Measurements from ENCODE around the gene GPRIN2.

GPRIN2 gene

DNA sequence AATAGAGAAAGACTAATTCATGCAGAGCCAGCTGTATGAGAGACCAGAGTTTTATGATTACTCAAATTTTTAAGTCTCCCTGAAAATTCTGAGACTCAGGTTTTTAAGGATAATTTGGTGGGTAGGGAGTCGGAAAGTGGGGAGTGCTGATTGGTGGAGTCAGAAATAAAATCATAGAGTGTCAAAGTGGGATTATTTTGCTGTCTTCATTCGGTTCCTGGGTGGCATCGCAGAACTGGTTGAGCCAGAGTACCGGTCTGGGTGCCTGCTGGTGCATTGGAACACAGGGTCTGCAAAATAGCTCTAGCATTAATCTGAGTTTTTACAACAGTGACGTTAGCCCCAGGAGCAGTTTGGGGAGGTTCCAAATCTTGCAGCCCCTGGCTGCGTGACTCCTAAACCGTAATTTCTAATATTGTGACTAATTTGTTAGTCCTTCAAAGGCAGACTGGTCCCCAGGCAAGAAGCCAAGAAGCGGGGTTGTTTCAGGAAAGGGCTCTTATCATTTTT lies 32.4 kb downstream of the GPRIN2 start:
- H3K27ac ChIP-seq = peak overlapping the region; percentile 76
- TF ChIP-seq, protein P1, sequence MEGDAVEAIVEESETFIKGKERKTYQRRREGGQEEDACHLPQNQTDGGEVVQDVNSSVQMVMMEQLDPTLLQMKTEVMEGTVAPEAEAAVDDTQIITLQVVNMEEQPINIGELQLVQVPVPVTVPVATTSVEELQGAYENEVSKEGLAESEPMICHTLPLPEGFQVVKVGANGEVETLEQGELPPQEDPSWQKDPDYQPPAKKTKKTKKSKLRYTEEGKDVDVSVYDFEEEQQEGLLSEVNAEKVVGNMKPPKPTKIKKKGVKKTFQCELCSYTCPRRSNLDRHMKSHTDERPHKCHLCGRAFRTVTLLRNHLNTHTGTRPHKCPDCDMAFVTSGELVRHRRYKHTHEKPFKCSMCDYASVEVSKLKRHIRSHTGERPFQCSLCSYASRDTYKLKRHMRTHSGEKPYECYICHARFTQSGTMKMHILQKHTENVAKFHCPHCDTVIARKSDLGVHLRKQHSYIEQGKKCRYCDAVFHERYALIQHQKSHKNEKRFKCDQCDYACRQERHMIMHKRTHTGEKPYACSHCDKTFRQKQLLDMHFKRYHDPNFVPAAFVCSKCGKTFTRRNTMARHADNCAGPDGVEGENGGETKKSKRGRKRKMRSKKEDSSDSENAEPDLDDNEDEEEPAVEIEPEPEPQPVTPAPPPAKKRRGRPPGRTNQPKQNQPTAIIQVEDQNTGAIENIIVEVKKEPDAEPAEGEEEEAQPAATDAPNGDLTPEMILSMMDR (conservative IDR thresholded peaks at IDR 0.05) = no peak

DNA sequence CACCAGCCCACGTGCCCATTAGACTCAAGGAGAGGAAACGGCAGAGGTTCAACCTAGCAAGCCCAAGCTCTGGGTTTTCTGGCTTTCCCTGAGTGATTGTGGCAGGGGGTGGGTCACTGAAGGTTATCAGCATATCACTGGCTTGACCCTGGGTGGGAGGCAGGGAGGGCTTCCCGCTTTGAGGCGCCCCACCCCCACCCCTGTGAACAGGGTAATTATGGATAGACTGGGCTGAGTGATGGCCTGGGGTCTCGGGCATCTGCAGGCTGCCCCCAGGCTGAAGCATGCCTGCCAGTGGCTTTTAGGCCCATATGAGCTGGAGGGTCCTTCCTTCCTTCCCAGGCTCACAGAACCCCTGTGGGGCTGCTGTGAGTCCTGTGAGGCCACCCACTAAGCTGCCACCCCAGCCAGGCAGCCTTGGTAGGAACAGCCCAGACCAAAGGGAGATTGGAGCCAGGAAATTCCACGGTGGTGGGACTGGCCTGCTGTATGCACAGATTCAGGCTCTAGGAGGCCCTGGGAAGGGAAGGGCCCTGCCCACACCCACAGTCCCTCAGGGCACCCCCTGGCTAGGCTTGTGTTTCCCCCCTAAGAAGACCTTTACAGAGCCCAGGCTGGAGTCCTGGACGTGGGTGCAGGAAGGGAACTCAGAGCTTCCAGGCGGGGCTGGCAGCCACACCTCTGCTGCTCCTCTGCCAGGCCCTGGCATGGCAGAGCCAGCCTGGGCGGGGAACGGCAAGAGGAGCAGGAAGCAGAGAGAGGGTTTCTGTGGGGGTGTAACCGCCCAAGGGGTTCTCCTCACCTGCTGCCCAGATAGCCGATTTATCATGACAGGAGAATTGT lies 33.1 kb downstream of the GPRIN2 start:
- H3K27ac ChIP-seq = peak overlapping the region; percentile 76

DNA sequence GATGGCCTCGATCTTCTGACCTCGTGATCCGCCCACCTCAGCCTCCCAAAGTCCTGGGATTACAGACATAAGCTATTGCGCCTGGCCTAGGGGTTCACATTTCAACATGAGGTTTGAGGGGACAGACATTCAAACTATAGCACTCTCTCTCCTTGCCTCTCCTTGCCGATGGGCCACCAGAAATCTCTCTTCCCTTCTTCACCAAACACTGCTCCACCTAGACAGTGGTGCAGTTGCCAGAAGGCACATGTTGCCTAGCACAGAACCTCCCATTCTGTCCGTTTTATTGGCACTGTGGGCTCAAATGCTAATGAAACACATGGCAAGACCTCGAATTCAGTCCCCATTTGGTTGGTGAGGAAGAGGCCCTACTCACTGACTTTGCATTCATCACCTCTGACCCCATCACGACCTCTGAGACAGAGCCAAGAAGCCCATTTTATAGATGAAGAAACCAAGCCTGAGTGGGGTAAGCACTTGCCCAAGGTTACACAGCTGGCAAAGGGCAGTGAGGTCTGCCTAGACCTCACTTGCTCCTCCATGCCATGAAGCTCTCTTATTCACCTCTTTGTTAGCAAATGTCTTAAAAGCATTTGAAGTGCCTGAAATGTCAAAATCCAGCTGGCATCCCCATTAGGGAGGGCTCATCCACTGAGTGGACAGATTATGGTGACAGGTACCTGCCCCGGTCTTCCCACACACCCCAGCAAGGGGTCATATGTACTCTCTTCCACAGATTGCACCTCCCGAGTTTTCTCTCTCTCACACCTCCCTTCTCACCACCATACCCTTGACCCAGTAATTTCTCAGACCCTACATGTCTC lies 34.0 kb downstream of the GPRIN2 start:
- H3K27ac ChIP-seq = peak overlapping the region; percentile 76
- TF ChIP-seq, protein P1 (conservative IDR thresholded peaks at IDR 0.05) = no peak
- no peak for TF ChIP-seq ZFX (IDR thresholded peaks at IDR 0.05)

More for the DNA sequence above, 33.1 kb downstream of the GPRIN2 start:
- TF ChIP-seq ZFX (IDR thresholded peaks at IDR 0.05) = peak; percentile 81; the same call in 1 of the 2 replicates
- TF ChIP-seq, protein P1 (conservative IDR thresholded peaks at IDR 0.05) = no peak

DNA sequence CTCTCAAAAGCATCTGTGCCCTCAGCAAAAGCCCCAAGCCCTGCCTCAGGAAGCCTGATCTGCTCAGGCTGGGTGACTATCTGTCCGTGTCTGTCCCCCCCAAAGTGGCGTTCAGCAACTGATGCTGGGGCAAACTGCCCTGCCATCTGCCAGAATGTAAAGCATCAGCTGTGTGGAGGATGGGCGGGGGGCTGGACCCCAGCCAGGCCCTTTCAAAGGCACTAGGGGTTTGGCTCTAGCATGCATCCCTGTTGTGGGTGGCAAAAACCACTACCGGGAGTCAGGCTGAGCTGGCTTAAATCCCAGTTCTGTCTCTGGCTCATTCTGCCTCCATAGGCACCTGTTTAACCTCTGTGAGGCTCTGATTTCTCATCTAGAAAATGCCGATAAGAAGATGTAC lies 35.5 kb downstream of the GPRIN2 start:
- H3K27ac ChIP-seq = no peak overlapping the region
- TF ChIP-seq ZFX (IDR thresholded peaks at IDR 0.05) = no peak
- TF ChIP-seq, protein P1 (conservative IDR thresholded peaks at IDR 0.05) = no peak

DNA sequence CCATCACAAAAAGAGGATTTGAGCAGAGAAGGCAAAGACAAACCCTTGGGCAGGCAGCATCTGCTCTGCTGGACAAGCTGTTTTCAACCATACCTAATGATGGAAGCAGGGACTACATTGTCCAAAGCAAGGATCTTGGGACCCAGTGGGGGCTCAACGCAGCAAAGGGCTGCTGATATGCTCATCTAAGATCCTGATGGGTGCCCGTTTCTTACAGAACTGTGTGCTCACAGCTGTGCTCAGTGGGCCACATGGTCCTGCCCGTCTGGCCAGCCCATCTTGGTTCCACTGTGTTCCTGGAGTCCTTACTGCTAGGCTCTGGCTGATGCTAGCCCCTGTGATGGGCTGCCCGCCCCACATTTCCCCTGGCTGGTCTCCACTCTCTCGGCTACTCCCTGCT lies 36.1 kb downstream of the GPRIN2 start:
- no peak for TF ChIP-seq ZFX (IDR thresholded peaks at IDR 0.05)
- TF ChIP-seq, protein P1 (conservative IDR thresholded peaks at IDR 0.05) = no peak
- H3K27ac ChIP-seq = no peak overlapping the region

DNA sequence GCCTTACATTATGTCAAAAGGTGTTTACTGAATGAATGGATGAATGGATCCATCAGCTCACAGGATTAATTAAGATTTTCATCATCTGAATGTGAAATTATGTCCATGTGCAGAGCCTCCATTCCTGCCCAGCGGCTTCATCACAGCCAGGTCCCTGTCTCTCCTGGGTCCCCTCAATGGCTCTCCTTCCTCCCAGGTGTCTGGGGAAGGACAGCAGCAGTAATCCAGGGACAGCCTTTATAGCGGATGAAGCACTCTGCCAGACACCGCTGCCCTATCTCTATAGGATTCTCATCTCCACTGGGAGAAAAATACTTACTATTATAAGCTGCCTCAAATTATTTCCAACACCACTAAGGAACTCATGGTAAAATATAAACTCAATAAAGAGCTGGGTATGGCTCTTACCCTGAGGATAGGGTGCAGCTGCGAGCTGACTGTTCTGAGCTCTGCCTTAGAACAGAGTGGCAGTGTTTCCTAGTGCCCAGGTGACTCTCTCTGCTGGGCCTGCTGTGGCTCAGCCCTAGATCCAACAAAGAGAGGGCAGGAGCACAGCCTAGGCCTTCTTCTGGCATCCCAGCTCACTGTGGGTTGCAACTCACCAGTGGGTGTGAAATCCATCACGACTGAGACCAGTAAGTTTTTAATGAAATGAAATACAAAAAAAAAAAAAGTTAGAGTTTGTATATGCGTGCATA lies 38.3 kb downstream of the GPRIN2 start:
- no peak overlapping the region for H3K27ac ChIP-seq
- TF ChIP-seq, protein P1 (conservative IDR thresholded peaks at IDR 0.05) = no peak
- no peak for TF ChIP-seq ZFX (IDR thresholded peaks at IDR 0.05)

All from C4-2B (cell line).